Activated T-cell treated with anti-CD3 and anti-CD28 coated beads, Interleukin-2, amount 50 U/mL, for 72 hours (primary cell): ENCODE data around the gene PIK3R2. TPM values are rescaled to one million over a fixed set of nuclear protein-coding genes. Genes with fewer than 3 reads are reported as not detected.

Experiments
- ATAC-seq, 2 donors: fragments of 150-1000 bp; cut with Tn5 transposase; replicated peaks in 1 of 2; 2 replicates each; pipeline ENCODE4 v1.10.0; 2021; ENCODE audit warnings: moderate library complexity in 2 of 2, mild to moderate bottlenecking in 1 of 2
- DNase-seq, 2 donors: peaks; one replicate each; pipeline ENCODE4 v3.0.0; 2021 to 2022; ENCODE audit warnings: mixed read lengths in 1 of 2
- H3K27ac Mint-ChIP-seq: one replicate; pipeline ENCODE4 v1.8.0; 2022; ENCODE audit warnings: mild to moderate bottlenecking, moderate library complexity, mixed read lengths
- H3K27me3 Mint-ChIP-seq: one replicate; pipeline ENCODE4 v1.8.0; 2022; ENCODE audit warnings: low read depth, mixed read lengths
- H3K36me3 Mint-ChIP-seq, 2 donors: one replicate each; pipeline ENCODE4 v1.8.0; 2022; ENCODE audit warnings: mixed read lengths in 2 of 2, mild to moderate bottlenecking in 1 of 2; ENCODE audit not compliant: insufficient read depth in 2 of 2
- H3K4me1 Mint-ChIP-seq: one replicate; pipeline ENCODE4 v1.8.0; 2022; ENCODE audit warnings: low read depth, mixed read lengths
- H3K4me3 Mint-ChIP-seq, 2 donors: one replicate each; pipeline ENCODE4 v1.8.0; 2022; ENCODE audit warnings: mild to moderate bottlenecking in 2 of 2, mixed read lengths in 2 of 2, moderate library complexity in 2 of 2
- H3K9me3 Mint-ChIP-seq, 2 donors: one replicate each; pipeline ENCODE4 v1.8.0; 2022; ENCODE audit warnings: mixed read lengths in 2 of 2
- total RNA-seq, 2 donors: library from RNA; stranded (reverse); gene quantifications; one replicate each; pipeline ENCODE4 v1.2.3, GENCODE V29; 2022

The PIK3R2 gene
- total RNA-seq, 2 donors from 2014 or later, result 13.3 to 15.4 TPM

- DNase-seq, result no peak
- H3K9me3 Mint-ChIP-seq, result no peaks in the 10 kb centered on the region
- ATAC-seq, result no peak
- no peaks in the 10 kb centered on the region for H3K4me1 Mint-ChIP-seq
- H3K36me3 Mint-ChIP-seq, result peaks cover 2 to 6% of the 10 kb centered on the region in 2 donors
- no peak overlapping the region for H3K27ac Mint-ChIP-seq
- H3K27me3 Mint-ChIP-seq, result no peaks in the 10 kb centered on the region
- no peak overlapping the region for H3K4me3 Mint-ChIP-seq
Observed at GRCh38 chr19:18130523-18131242, 22.3 kb upstream of the PIK3R2 start.

- Mint-ChIP-seq H3K4me3 (no peak overlapping the region), H3K4me1 (no peaks in the 10 kb centered on the region), H3K9me3 (no peaks in the 10 kb centered on the region), H3K27me3 (no peaks in the 10 kb centered on the region), H3K36me3 (peaks cover 0 to 4% of the 10 kb centered on the region in 2 donors), H3K27ac (no peak overlapping the region)
- DNase-seq, result no peak
- ATAC-seq, result no peak
Observed at GRCh38 chr19:18131841-18132596, 20.9 kb upstream of the PIK3R2 start.

- Mint-ChIP-seq H3K4me3 (no peak overlapping the region), H3K4me1 (no peaks in the 10 kb centered on the region), H3K27me3 (no peaks in the 10 kb centered on the region), H3K36me3 (peaks cover 6 to 9% of the 10 kb centered on the region in 2 donors), H3K27ac (no peak overlapping the region), H3K9me3 (no peaks in the 10 kb centered on the region)
- ATAC-seq (no peak), DNase-seq (no peak)
Observed at GRCh38 chr19:18135712-18136584, 17.0 kb upstream of the PIK3R2 start.

- Mint-ChIP-seq H3K27ac (no peak overlapping the region), H3K27me3 (no peaks in the 10 kb centered on the region), H3K36me3 (peaks cover 6 to 11% of the 10 kb centered on the region in 2 donors), H3K4me1 (no peaks in the 10 kb centered on the region), H3K4me3 (no peak overlapping the region), H3K9me3 (no peaks in the 10 kb centered on the region)
- DNase-seq (no peak), ATAC-seq (no peak)
Observed at GRCh38 chr19:18137242-18137641, 15.7 kb upstream of the PIK3R2 start.

DNA sequence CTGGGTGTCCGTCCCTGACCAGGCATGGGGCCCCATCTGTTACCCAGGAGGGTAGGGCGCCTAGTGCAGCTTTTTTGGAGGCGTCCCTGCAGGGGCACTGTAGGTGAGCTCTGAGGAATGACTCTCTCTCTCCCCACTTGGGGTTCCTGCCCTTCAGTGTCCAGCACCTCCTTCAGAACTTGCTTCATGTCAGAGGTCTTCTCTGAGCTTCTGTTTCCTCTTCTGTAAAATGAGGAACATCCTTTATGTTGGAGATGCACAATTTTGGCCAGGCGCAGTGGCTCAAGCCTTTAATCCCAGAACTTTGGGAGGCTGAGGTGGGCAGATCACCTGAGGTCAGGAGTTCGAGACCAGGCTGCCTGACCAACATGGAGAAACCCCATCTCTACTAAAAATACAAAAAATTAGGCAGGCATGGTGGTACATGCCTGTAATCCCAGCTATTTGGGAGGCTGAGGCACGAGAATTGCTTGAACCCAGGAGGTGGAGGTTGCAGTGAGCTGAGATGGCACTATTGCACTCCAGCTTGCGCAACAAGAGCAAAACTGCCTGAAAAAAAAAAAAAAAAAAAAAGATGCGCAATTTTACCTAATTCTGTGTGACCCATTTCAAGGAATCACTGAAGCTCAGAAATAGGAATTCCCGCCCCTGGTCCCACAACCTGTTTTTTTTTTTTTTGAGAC, 15.2 kb upstream of the PIK3R2 start:
- Mint-ChIP-seq H3K4me1 (no peaks in the 10 kb centered on the region), H3K27ac (no peak overlapping the region), H3K36me3 (peaks cover 6 to 11% of the 10 kb centered on the region in 2 donors), H3K9me3 (no peaks in the 10 kb centered on the region), H3K27me3 (no peaks in the 10 kb centered on the region), H3K4me3 (no peak overlapping the region)
- no peak for ATAC-seq
- no peak for DNase-seq

DNA sequence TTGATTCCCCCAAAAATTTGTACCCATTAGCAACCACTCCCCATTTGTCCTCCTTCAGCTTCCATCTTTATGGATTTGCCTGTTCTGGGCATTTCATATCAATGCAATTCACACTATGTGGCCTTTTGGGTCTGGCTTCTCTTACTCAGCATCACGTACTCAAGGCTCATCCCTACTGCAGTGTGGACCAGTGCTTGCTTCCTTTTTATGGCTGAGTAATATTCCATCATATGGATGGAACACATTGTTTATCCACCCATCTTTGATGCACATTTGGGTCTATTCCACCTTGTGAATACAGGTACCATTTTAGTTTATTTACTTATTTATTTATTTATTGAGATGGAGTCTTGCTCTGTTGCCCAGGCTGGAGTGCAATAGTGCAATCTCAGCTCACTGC, 12.5 kb upstream of the PIK3R2 start:
- DNase-seq (no peak), ATAC-seq (no peak)
- no peaks in the 10 kb centered on the region for H3K9me3 Mint-ChIP-seq
- no peaks in the 10 kb centered on the region for H3K27me3 Mint-ChIP-seq
- peaks cover 11 to 16% of the 10 kb centered on the region in 2 donors for H3K36me3 Mint-ChIP-seq
- H3K27ac Mint-ChIP-seq, result no peak overlapping the region
- no peak overlapping the region for H3K4me3 Mint-ChIP-seq
- no peaks in the 10 kb centered on the region for H3K4me1 Mint-ChIP-seq

GRCh38 chr19:18141031-18141430, 11.9 kb upstream of the PIK3R2 start:
- H3K36me3 Mint-ChIP-seq, result peaks cover 11 to 16% of the 10 kb centered on the region in 2 donors
- H3K4me3 Mint-ChIP-seq, result no peak overlapping the region

DNA sequence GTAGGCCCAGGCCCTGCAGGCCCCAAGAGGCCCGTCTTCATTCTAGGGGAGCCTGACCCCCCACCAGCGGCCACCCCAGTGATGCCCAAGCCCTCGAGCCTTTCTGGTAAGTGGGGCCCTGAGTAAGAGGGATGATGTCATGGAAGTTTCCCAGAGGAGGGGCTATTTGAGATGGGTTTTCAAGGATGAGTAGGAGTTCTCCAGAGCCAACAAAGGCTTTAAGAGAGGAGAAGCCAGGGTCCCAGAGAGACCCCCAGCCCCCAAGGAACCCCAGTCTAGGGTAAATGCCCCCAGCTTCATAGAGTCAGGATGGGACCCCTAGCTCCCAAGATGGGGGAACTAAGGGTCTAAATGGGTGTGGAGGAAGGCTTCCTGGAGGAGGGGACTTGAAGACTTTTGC, 9.1 kb upstream of the PIK3R2 start:
- DNase-seq (no peak), ATAC-seq (no peak)
- Mint-ChIP-seq H3K27me3 (no peaks in the 10 kb centered on the region), H3K27ac (no peak overlapping the region), H3K4me3 (no peak overlapping the region), H3K9me3 (no peaks in the 10 kb centered on the region), H3K4me1 (no peaks in the 10 kb centered on the region), H3K36me3 (peaks cover 11 to 18% of the 10 kb centered on the region in 2 donors)

More at GRCh38 chr19:18141031-18141430, 11.9 kb upstream of the PIK3R2 start:
- DNase-seq (no peak), ATAC-seq (no peak)
- H3K27me3 Mint-ChIP-seq, result no peaks in the 10 kb centered on the region
- no peak overlapping the region for H3K27ac Mint-ChIP-seq
- no peaks in the 10 kb centered on the region for H3K9me3 Mint-ChIP-seq
- no peaks in the 10 kb centered on the region for H3K4me1 Mint-ChIP-seq

DNA sequence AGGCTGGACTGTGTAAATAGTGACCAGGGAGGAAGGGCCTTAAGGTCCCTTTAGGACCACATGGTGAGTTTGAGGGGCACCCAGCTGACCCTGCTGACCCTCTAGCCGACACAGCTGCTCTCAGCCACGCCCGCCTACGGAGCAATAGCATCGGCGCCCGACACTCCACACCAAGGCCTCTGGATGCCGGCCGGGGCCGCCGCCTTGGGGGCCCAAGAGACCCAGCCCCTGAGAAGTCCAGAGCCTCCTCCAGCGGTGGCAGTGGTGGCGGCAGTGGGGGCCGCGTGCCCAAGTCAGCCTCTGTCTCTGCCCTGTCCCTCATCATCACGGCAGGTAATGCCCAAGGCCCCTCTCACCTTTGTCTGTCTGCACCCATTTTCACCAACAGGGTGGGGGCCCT, 8.6 kb upstream of the PIK3R2 start:
- Mint-ChIP-seq H3K4me1 (no peaks in the 10 kb centered on the region), H3K27me3 (no peaks in the 10 kb centered on the region), H3K36me3 (peaks cover 9 to 18% of the 10 kb centered on the region in 2 donors), H3K27ac (no peak overlapping the region), H3K4me3 (no peak overlapping the region), H3K9me3 (no peaks in the 10 kb centered on the region)
- DNase-seq (no peak), ATAC-seq (no peak)

GRCh38 chr19:18144906-18145305, 8.1 kb upstream of the PIK3R2 start:
- Mint-ChIP-seq H3K36me3 (peaks cover 9 to 18% of the 10 kb centered on the region in 2 donors), H3K9me3 (no peaks in the 10 kb centered on the region), H3K27ac (no peak overlapping the region), H3K27me3 (no peaks in the 10 kb centered on the region), H3K4me1 (no peaks in the 10 kb centered on the region), H3K4me3 (no peak overlapping the region)
- DNase-seq (no peak), ATAC-seq (no peak)

DNA sequence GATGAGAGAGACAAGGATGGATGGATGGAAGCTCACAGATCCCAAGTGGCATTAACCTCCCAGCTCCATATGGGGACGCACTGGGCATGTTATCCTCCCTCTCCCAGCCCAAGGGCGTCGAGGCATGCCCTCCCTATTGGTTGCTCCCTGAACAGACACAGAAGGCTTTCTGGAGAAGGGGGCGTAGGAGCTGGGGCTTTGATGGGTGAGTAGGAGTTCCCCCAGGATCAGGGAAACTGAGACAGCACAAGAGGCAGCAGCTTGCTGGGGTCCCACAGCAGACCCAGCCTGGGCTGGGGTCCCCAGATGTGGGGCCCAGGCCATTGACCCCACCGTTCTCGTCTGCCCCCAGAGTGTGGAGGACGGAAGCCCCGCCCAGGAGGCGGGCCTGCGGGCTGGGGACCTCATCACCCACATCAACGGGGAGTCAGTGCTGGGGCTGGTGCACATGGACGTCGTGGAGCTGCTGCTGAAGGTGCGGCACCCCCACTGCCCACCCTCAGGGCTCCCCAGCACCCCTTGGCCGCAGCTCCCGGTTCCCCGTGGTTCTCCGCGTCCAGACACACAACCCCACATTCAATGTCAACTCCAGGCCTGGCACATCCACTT, 7.5 kb upstream of the PIK3R2 start:
- Mint-ChIP-seq H3K4me3 (no peak overlapping the region), H3K27me3 (no peaks in the 10 kb centered on the region), H3K27ac (no peak overlapping the region), H3K9me3 (no peaks in the 10 kb centered on the region), H3K4me1 (no peaks in the 10 kb centered on the region), H3K36me3 (peaks cover 6 to 15% of the 10 kb centered on the region in 2 donors)
- ATAC-seq, result no peak
- no peak for DNase-seq

- no peaks in the 10 kb centered on the region for H3K27me3 Mint-ChIP-seq
- no peak for ATAC-seq
- no peak for DNase-seq
- no peak overlapping the region for H3K27ac Mint-ChIP-seq
- H3K36me3 Mint-ChIP-seq, result peaks cover 5 to 12% of the 10 kb centered on the region in 2 donors
- H3K4me1 Mint-ChIP-seq, result peaks cover 13% of the 10 kb centered on the region
- H3K9me3 Mint-ChIP-seq, result no peaks in the 10 kb centered on the region
- no peak overlapping the region for H3K4me3 Mint-ChIP-seq
Observed at GRCh38 chr19:18147396-18147795, 5.6 kb upstream of the PIK3R2 start.
